ENCODE data around the gene PYGO2.
"Not testable (repeated sequence)": the region's sequence is repeated elsewhere in the genome, so short reads cannot be mapped to it uniquely, and the experiment has no call there.

PYGO2 gene

DNA sequence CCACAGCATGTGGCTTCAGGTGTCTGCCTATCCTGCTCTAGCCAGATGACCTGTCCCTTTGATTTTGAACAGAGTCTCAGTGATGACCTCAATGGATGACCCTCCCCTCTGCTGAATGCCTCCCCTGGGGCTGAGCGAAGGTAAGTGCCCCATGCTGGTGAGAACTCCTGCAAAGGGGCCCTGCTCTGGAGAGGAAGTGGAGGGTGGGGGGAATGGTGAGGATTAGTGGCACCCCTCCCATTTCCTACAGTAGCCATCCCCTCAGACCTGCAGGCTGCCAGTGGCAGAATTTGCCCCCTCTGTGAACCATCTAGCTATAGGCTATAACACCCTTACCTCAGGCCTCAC is 21.4 kb downstream of the PYGO2 start:
- DNase-seq: no peak

DNA sequence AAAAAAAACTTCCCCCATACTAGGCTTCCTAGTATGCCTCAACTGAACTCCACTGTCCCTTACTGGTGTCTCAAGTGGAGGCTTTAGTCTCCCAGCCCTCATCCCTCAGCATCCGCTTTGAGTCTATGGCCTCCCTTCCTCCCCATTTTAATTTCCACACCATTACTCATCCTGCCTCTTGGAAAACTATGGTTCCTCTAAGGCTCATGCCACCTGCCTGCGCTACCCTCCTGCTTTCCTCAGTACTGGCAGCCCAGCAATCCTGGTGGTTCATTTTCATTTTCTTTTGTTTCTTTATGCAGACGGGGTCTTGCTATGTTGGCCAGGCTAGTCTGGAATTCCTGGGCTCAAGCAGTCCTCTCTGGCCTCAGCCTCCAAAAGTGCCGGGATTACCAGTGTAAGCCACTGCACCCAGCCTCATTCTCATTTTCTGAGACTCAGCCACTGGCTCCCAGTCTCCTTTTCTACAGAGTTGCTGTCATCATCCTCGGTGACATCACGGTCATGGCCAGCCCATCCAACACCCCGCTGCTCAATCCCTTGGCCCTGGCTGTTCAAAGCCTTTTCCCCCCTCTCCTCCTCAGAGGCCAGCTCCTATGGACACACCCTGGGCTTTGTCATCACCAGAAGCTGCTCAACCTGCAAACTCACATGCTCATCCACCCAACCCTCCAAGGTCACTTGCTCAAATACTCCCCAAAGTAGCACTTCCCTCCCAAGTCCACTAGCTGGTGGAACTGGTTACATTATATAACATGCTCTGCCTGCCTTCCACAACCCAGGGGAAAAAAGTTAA is 22.8 kb downstream of the PYGO2 start:
- DNase-seq: no peak

DNA sequence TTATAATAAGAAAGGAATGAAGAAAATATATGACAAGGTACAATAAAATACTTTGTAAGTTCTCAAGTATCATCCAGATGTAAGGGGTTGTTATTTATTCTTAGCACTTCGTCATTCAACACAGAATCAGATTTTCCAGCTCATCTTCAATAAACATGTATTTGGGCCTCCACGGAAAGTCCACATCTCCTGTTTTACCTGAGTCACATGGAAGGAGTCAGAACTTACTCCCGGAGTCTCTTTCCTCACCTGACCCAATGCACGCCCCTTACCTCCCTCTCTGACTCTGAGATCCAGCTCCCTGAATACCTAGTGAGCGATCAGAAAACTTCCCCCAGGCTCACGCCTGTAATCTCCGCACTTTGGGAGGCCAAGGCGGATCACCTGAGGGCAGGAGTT is 23.6 kb downstream of the PYGO2 start:
- DNase-seq: no peak

DNA sequence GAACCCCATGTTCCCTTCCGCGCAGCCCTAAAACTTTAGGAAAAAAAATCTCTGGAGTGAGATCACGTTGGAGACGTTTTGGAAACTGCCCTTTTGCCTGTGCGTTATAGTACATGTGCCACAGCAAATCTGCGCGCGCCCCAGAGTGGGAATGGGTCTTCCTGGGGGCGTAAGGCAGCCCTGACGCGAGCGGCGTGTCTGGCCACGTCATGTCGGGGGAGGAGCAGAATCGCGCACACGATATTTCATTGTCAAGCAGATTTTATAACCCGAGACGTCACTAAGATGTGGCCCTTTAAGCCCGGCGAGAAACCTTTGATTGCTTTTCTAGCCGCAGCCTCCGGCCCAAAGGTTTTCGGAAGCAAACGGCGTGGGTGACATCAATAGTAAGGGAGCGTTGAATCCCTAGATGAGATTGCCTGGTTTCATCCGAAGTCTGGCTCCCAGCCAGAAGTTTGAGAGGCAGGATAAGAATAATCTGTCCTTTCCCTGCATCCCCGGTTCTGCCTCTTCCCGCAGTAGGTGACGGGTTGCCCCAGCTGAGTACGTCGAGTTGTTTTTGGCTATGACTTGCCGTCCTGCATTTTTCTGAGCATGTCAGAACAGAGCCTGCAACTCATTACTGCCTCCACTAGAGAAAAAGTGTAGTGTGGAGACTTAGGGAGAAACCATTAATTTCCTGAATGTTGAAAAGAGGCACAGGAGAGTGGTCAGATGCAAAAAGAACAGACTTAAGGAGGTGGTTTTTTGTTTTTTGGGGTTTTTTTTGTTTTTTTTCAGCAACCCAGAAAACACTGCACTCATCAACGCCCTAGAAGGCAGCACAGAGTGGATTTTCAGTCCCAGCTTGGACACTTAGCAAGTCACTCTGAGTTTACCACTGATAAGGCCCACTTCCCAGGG is 24.2 kb downstream of the PYGO2 start:
- peak; percentile 85 for DNase-seq

DNA sequence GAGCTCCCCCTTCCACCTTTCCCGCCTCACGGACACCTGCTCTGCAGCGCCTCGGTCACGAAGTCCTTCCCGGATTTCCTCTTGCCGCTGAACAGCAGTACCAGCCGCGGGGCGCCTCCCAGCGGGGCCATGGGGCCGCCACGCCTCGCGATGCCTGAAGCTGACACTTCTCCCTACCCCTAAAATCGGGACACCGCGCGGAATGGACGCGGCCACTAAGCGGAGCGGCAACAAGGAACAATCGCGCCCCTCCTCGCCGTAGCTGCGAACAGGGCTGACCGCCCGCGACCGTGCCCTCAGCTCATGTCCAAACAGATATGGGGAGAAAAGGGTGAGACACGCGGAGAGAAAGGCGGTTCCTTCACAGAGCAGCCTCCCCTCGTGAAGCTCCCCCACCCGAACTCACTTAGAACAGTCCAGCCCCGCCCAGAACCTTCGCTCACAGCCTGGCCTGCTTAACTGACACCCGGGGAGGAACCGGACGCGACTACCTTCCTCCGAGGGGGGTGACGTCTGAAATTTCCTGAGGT is 25.0 kb downstream of the PYGO2 start, which contains the start of gene PMVK:
PMVK (minus strand) TSS at position 165 of the 530 bp plus-strand sequence; CDS start at position 131, 34 bp downstream.
- DNase-seq: peak; percentile 90

DNA sequence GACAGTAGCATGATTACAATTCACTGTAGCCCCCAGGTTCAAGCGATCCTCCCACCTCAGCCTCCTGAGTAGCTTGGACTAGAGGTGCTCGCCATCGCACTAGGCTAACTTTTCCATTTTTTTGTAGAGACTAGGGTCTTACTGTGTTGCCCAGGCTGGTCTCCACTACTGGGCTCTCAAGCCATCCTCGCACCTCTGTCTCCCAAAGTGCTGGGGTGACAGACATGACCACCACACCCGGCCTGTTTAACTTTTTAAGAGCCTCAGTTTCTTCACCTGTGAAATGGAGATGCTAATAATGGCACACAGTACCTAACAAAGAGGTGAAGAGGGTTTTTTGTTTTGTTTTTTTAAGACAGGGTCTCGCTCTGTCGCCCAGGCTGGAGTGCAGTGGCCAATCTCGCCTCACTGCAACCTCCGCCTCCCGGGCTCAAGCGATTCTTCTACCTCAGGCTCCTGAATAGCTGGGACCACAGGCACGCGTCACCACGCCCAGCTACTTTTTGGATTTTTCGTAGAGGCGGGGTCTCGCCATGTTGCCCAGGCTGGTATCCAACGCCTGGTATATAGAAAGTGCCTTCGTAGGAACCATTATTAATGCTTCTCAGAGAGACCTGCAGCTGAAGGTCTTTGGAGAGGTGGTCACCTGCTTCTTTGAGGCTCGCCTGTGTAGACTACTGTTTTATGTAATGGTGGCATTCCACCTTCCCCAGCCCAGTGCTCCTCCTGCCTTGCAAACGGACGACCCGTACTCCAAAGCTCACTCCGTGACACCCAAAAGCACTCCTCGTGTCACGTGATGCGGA is 25.6 kb downstream of the PYGO2 start:
- DNase-seq: no peak

DNA sequence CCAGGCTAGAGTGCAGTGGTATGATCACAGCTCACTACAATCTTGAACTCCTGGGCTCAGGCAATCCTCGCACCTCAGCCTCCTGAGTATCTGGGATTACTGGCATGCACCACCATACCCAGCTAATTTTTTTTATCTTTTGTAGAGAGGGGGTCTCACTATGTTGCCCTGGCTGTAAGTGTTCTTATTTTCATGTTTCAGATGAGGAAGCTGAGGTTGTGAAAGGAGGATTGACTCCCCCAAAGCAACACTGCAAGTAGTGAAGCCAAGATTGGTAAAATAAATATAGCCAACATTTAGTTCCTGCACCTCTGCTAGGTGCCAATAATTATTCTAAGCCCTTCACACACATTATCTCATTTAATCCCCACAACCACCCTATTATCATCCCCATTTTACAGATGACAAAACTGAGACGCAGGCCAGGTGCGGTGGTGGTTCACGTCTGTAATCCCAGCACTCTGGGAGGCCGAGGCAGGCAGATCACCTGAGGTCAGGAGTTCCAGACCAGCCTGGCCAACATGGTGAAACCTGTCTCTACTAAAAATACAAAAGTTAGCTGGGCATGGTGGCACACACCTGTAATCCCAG is 27.1 kb downstream of the PYGO2 start:
- DNase-seq: no peak

DNA sequence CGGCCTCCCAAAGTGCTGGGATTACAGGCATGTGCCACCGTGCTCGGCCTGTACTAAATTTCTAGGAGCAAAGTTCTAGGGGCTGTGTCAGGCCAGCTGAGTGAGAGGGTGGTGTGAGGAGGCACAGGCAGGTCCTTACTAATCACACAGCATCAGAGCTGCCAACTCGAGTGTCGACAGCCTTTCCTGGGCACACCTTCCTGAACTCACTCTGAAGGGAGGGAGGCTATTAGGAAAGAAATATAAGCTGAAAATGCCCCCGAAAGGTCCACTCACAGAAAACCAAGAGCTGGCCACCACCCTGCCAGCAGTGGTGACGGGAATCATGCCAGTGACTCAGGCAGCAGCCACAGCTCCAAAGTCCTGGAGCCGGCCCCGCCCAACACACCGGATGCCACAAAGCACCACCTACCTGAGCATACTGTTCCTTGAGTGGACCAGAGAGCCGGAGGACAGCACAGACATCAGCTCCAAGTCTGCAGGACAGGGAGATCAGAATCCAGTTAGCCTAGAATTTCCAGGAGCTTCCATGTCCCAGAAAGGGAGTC is 29.6 kb downstream of the PYGO2 start:
- no peak for DNase-seq

DNA sequence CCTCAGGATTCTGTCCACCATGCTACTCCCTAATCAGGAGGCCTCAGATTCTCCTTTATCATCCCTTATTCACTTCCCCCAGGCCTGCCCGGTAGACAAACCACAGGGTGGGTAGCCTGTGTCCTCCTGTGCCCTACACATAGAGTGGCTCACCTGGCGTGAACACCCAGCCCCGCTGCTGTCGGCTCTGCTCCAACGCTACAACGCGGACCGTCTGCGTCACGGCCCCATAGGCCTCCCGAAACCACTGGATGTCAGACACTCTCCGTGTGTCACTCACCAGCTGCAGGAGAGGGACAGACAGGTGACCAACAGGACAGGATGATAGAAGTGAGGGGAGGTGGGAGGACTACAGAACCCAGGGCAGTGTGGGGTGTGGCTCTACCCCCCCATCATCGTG is 35.4 kb downstream of the PYGO2 start:
- DNase-seq: no peak

DNA sequence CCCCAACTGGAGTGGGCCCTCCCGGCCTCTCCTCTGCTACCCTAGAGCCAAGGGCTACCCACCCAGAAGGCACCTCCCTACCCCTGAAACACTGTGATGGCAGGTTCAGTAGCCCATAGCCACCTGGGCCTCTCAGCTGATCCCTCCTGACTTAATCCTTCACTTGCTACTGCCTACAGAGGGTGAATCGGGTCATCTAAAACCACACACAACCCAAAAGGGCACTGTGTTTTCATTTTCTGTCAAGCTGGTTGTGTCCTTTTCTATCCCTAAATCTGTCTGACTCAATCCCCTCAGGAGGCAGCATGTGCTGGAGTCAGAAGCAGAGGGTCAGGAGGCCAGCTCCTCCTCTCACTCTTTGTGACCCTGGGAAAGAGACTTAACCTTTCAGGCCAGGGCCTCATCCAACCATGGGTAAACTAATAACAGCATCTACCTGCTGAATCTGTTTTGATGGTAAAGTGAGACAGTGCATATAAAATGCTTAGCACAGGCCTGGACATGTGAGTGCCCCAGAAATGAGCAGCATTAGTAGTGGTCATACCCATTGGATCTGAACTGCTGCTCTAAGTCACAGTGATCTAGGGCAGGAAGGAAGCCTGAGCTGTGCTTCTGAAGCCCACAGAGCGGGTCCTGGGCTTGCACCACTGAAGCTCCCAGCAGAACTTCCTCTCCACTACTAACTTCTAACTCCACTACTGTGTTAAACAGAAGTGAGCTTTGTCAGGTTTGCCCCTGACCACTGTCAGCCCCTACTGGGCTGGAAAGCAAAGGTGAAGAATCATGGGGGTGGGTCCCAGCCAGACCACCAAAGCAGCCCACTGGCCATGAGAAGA is 36.0 kb downstream of the PYGO2 start:
- DNase-seq: no peak

DNA sequence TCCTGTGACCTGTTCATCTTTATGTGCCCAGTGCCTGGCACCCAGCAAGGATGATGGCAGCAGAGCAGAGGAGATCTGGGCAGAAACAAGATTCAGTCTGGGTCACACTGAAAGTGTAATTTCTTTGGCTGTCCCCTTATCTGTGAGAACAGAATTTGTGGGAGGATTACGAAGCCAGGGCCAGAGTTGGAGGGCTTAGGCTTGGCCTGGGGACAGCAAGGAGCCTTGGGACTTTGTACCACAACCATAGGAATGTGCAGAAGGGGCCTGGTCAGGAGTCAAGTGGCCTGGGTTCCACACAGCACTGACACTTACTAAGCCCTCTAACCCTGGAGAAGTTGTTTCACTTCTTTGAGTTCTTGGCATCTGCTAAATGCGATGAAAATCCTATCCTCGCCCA is 37.9 kb downstream of the PYGO2 start:
- no peak for DNase-seq

DNA sequence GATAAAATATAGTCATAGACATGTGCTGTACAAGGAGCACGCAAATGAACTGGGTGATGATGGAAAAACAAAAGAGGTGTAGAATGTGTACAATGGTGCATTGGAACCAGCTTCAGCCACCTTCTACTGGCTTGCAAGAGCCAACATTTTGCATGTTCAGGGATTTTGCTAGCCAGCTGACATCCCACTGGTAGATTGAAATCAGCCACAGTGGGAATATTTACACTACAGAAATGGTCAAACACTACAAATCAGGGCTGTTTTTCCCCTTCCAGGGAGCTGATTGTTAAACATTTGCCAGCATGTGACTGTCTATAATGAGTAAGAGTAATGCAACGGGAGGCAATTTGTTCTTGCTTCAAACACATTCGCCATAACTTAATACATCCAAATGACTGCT is 48.3 kb downstream of the PYGO2 start:
- no peak for DNase-seq

DNA sequence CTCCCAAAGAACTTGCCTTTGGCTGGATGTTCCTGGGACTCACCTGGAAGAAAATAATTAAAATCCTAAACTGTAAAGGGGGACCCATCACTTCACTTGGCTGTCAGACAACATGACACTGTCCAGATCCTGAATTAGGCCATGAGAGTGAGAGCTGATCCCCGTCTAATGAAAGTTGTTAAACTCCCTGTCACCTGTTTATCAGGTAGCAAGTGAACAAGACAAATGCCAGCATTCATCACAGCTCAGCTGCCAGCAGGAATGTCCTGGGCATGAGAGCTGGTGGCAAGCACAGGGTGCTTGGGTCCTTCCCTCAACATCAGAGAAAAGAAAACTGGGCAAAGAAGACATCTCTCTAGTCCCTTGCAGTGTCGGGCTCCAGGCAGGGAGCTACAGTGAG is 48.8 kb downstream of the PYGO2 start:
- DNase-seq: no peak

DNA sequence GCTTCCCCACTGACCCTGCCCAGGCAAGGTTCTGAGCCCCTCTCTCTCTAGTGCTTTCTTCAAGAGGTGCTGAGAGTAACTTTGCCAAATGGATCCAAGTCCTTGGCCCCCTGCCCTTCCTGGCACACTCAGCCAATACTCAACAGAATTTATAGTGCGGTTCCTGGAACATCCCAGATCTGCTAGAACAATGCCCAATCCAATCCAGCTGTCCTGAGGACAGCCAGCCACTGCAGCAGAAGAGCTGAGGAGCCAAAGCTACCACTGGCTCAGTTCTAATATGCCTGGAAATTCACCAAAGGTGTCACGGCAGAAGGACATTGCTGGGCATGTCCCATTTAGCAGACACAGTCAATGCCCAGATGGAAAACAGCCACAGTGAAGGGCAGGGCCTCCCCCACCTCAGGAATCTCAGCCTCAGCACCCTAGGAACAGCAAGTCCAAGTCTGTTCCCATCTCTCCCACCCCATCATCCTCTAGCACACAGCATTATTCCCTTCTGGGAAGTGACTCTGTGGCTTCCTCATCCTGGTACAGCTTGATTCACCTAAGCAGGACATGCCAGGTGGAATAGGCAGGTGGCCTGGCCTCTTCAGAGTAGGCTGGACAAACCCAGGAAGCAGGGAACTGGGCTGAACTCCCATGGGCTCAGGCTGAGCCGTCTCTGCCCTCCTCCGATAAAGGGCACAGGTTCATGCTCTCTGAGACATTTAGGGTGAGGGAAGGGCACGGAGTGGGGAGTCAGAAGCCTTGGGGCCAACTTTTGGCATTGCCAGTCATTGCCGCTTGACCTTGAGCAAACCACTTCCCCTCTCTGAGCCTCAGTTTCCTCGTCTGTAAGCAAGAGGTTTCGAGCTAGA is 49.7 kb downstream of the PYGO2 start:
- no peak for DNase-seq

DNA sequence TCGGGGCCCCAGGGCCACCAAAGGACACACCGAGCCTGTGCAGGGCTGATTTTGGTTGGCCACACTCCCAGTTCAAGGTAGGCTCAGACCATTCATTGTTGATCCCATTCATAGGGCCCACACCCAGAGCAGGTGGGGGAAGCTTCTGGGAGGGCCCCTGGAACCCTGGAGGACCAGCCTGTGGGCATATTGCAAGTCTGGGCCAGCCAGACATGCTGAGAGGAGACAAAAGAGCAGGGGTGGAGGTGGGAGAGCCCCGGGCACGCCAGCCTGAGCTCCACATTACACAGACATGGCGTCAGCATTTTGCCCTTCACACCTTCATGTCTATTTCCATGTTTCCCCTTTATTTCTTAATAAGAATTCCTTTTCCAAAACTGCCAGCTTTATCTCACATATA is 50.7 kb downstream of the PYGO2 start:
- no peak for DNase-seq

DNA sequence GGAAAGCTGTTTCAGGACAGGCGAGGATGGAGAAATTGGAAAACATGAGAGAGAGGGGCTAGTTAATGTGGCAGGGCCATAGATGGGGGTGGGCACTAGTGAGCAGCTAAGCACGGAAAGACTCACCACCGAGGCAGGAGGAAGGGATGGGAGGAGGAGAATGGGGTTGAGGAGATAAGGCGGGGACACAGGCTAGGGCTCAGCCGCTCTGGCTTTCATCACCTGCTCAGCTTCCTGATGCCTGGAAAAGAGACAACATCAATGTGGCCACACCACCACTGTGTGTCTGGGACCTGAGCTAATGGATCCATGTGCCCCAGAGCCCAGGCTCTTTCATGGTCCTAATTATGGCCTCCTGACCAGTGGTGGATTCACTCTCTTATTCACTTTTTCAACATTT is 52.6 kb downstream of the PYGO2 start:
- DNase-seq: no peak

DNA sequence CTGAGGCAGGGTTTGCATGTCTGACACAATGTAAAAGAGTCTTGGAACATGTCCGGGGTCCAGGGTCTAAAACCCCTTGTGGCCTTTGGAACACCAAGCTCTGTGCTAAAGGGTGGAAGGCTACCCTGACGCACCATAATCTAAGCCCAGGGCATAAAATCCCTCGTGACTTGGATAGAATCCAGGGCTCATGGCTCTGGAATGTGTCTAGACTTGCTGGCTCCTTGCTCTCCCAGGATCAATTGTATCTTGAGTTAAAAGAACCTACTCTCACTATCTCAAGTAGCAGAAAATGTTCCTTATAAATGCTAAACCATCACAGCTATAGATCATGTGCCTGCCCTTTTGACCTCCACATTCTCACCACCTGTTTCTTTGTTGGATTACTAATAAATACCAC is 53.5 kb downstream of the PYGO2 start:
- not testable (repeated sequence) for DNase-seq
